Inflammatory macrophage treated with lipopolysaccharide for 1 hour (primary cell): ENCODE data around the gene NYNRIN.
A peak's percentile ranks its signal among the peaks of the same experiment; 100 is the strongest.

ENCODE experiments used
- DNase-seq, 2 donors: peaks; one replicate each; pipeline ENCODE4 v3.0.0-alpha.2; 2020 to 2022

NYNRIN gene

DNA sequence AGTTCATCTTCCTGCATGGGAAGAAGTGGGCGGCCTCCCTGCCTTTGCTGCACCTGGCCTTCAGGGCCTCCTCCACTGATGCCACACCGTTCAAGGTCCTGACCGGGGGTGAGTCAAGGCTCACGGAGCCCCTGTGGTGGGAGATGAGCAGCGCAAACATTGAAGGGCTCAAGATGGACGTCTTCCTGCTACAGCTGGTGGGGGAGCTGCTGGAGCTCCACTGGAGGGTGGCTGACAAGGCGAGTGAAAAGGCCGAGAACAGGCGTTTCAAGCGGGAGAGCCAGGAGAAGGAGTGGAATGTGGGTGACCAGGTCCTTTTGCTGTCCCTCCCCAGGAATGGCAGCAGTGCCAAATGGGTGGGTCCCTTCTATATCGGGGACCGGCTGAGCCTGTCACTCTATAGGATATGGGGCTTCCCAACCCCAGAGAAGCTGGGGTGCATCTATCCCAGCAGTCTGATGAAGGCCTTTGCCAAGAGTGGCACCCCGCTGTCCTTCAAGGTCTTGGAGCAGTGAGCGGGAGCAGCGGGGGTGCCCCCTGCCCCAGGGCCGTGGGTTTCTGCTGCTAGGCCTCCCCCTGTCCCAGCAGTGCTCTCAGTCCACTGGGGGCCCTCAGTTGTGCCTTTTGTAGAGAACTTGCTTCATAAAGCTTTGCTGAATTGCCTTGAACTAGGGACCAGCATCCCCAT lies 18.3 kb downstream of the NYNRIN start:
- DNase-seq = no peak

DNA sequence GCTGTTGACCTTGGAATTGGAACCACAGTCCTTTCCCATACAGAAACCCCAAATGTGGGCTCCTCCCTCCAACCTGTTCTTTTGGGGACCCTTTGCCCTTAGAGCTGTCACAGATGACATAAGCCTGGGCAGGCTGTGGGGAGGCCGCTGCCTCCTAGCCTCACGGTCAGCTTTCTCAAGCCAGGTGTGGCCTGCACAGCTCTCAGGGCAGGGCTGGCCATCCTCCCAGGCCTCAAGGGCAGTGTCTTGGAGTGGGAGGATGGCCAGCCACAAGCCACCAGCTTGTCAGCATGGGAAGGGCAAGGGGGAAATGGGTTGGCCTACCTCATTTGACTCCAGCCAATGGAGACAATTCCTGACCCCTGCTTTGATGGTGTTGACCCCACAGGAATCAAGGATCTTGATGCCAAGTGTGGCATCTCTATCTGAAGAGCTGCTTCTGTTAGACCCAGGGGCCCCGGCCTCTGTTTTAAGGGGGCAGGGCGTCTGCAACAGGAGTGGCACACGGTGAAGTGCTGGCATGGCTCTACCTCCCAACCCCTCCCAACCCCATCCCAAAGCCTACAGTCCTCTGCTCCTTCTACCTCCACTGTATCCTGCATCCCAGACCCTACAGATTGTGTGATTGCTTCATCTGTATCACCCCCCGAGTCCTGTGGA lies 19.2 kb downstream of the NYNRIN start:
- DNase-seq = no peak

DNA sequence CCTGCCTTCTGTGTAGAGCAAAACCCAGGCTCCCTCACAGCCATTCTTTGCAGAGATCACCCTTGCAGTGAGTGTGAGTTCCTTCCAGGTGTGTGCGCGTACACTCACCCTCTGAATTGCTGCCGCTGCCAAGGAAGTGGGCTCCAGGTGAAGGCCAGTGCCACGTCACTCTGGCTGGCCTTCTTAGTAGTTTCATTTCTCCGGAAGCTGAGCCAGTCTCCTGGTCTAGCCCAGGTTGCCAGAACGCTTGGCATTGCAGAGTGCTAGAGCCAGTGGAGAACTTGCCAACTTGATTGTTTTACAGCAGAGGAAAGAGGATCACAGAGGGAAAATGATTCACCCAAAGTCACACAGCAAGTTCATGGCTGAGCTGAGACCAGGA lies 19.7 kb downstream of the NYNRIN start:
- DNase-seq = no peak

DNA sequence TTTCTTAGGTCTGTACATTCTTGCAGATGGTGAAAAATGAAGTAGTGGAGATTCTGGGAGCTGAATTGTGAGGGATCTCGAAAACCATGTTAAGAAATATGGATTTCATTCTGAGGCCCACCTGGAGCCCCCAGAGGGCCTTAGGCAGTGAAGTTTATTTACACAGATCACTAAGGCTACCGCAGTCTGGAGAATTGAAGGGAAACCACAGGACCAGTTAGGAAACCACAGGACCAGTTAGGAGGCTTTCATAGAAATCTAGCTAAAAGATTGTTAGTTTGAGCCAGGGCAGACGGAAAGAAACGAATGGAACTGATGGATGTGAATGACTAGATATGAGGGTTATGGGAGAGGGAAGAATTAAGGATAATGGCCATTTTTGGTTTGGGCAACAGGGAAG lies 23.5 kb downstream of the NYNRIN start:
- DNase-seq = no peak

DNA sequence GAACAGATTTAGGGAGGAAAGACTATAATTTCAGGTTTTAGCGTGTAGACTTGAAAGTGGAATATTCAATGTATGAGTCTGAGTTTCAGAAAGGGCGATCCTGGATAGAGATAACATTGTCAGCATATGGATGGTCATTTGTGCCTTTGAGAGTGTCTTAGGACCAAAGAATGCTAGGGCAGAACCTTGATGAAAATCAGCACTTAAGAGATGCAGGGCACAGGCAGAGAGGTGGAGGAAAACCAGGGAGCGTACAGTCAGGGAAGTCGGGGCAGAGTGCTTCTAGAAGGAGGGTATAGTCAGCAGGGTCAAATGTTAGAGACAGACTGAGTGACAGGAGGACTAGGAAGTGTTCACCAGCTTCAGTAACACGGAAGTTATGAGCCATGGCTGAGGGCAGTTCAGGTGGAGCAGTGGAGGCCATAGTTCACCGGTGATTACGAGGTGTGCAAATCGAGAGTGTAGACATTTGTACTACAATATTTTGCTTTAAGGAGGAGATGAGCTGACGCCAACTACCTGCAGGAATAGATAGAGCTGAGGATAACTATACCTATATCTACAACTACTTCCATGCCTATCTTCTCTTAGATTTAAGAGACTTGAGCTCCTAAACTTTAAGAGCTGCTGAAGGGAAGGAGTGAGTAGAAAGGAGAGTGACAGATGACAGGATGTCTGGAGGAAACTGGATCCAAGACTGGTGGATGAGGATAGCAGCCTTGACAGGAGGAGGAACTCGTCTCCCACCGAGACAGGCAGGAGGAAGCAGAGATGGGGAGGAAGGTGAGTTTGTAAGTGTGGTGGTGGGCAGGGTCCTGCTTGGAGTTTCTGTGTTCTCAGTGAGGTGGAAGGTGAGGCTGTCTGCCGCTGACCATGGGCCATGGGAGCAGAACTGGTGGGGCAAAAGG lies 24.1 kb downstream of the NYNRIN start:
- DNase-seq = no peak

DNA sequence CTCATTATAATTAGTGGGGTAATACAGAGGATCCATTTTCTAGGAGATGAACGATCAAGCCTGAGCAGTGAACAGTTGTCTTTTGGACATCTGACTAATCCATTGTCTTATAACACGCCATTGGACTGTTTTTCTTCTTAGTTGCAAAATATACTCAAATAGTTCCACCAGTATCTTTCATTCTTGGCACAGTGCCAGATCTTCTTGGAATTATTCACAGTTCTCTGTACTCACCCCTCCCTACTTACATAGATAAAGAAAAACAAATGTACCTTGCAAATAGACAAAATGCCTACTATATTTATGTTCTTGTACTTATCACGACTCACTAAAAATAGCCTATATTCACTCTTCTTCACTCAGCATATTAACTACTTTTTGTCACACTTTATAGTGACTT lies 26.9 kb downstream of the NYNRIN start:
- DNase-seq = peak; percentile 22 to 67

DNA sequence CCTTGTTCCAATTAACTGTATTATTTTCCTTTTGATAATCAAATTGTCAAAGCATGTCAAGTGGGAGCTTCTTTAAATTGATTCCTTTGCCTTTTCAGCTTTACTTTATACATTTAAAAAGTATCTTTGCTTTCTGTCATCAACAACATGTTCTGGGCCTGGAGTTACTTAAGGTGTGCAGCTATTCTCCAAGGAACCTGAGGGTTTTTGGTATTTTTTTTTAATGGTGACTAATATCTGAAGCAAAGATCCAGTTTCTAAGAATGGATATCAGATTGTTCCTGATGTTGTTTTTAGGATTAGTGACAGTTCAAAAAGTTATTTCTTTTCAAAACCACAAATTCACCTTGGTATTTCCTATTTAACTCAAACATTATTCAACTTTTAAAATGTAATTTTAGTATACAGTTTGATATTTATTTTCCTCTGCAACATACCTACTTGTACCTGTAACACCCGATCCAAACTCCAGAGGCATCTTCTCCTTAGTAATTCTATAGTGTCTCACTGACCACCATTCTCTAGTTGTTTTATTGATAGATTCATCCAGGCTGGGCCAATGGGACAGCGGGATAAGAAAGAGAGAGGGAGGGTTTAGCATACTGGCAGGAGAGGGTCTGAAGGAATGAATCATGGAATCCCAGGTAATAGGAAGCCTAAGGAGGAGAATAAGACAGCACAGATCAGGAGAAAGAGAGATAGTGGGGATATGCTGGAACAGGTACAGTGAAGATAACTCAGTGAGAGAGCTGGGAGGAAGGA lies 27.5 kb downstream of the NYNRIN start:
- DNase-seq = no peak

DNA sequence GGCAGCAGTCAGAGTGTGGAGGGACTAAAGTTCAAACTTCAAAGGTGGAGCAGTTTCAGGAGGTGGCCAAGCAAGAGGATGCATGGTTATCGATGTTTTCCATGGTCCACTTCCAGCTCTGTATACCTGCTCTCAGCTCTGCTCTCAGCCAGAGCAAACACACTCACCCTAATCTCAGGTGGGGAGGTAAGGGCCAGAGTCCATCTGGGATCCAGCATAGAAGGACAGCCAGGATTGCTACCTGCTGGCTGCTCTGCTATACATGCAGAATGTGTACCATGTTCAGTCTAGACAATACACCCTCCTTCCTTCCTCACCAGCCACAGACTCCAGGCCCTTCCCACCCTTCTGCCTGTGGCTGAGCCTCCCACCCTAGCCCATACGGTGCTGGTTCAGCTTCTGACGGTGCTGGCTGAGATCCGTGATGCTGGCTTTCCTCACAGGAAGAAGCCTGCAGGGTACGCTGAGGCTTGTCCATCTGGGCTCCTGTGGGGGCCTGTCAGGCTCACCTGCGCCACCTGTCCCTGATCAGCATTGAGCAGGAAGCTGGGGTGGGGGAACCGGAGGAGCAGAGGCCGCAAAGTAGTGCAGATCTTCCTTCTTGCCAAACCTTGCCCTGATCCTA lies 28.2 kb downstream of the NYNRIN start:
- DNase-seq = no peak

DNA sequence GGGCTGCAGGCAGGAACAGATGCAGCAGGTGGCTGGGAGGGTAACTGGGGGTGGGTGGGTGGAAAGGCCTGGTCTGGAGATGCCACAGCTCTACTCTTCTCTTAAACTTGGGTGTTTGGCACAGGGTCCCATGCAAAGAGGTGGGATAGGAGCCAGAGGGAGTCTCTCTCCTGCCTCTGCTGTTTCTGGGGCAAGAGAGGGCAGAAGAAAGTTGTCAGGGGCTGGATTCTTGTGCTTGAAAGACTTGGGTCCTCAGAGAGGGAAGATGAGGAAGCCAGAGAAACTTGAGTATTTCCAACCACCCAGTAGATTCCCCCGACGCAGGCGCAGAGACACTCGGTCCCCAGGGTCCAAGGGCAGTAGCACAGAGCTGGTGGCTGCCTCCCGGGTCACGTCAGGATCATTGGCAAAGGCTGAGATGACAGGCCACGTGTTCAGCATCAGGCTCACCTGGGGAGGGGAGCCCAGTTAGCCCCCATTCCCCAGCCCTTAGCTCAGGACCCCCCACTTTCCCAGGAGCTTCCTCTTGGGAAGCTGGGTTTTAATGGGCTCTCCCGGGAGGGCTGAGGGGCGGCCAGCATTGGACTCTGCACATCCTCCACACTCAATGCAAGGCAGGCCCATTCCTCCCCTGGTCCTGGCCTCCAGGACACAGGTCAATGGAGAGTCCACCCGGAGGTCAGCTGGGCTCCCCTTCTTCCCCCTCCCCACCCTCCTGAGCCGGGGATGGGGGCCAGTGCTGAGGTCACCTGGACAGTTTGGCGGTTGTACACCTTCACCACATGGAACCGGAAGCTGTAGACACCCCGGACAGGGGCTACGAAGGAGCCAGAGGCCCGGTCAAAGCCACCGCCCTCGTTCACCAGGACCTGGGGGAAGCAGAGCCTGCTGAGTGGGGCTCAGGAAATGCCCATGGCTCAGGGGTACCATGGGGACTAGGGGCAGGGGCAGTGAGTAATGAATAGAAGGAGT lies 29.0 kb downstream of the NYNRIN start:
- DNase-seq = no peak

DNA sequence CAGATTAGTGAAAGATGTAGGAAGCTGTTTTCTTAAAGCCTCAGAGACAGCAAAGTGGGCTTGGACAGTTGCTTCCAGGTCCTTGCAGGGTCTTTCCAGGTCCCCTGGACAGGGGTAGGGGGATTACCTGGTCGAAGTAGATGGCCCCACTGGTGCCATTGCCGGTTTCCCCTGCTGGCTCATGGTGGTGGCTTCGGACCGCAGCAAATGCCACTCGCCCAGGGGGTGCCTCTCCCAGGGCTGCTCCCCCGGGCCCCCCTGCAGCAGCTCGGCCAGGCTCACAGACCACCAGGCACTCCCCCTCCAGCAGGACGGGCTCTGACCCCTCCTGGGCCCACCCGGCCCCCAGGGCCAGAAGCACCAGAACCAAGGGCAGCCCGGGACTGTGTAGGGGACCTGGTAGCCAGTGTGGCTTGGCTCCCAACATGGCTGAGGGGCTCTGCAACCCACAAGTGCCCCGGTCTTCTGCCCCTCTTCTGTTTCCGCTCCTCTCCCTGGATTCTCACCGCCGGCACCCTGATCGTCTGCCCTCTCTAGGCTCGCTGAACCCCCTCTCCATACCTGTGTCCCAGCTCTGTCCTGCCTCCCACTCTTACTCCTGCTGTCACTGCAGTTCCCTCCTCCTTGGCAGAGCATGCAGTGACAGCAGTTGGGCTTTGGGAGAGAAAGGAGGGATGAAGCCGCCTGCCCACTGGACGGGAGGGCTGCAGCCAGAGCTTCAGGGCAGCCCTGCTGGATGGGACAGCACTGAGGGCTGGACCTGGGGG lies 30.0 kb downstream of the NYNRIN start:
- no peak for DNase-seq

DNA sequence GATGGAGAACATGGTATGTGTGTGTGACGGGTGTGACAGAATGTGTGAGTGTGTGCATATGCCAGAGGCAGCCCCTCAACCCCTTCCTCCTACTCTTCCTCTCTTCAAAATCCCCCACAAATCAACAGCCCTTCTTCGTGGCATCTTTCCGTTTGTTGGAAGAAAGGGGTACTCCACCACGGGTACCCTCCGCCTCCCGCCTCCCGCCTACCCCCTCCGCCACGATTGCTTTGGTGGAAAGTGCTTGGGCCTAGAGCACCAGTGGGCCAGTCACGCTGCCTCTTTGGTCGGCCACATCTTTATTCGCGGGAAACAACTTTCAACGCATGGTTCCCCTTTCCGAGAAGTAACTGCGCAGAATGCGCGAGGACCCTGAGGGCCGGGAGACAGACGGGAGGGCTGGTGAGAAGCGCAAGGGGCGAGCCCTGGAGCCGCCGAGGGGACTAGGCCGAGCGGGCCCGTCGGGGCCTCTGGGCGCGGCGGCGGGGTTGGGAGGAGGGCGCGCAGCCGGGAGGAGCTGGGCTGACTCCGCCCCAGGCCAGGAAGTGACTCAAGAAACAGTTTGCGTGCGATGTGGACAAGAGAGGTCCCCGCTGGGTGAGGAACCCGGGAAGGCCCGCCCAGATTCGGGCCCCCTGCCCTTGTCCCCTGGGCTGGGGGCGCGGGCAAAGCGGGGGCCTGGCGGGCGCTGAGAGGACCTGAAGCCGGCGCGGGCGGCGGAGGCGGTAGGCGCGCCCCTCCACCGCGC lies 30.8 kb downstream of the NYNRIN start, which contains the start of the genes CBLN3 and KHNYN:
TSS of gene CBLN3 (minus strand) at position 274 of the 748 bp plus-strand sequence. CDS start 614 bp downstream, outside the sequence.
TSS of gene KHNYN (plus strand) at position 560 of the 748 bp plus-strand sequence. CDS start 777 bp downstream, outside the sequence.
- DNase-seq = peak; percentile 82 to 83

DNA sequence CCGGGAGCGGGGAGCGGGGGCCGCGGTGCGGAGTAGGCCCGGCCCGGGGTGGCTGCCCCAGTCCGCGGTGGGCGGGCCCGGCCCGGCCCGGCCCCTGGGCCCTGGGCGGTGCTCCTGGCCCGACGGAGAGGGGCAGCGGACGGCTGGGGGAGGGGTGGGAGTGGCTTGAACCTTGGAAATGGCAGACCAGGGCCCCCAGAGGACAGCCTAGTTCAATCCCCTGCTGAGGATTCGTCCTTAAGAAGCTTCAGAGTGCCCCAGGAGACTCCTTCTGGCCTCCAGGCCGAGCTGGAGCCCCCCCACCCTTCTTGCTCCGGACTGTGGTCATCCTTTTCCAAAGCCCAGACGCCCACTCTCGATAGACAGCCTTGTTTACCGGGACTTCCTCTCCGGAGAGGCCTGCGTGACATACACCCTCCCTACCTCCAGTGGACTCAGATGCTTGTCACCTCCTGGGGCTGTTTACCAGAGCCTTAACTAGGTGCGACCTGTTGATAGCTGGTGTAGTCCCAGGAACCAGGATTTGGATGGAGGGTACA lies 31.4 kb downstream of the NYNRIN start:
- peak; percentile 63 to 79 for DNase-seq

DNA sequence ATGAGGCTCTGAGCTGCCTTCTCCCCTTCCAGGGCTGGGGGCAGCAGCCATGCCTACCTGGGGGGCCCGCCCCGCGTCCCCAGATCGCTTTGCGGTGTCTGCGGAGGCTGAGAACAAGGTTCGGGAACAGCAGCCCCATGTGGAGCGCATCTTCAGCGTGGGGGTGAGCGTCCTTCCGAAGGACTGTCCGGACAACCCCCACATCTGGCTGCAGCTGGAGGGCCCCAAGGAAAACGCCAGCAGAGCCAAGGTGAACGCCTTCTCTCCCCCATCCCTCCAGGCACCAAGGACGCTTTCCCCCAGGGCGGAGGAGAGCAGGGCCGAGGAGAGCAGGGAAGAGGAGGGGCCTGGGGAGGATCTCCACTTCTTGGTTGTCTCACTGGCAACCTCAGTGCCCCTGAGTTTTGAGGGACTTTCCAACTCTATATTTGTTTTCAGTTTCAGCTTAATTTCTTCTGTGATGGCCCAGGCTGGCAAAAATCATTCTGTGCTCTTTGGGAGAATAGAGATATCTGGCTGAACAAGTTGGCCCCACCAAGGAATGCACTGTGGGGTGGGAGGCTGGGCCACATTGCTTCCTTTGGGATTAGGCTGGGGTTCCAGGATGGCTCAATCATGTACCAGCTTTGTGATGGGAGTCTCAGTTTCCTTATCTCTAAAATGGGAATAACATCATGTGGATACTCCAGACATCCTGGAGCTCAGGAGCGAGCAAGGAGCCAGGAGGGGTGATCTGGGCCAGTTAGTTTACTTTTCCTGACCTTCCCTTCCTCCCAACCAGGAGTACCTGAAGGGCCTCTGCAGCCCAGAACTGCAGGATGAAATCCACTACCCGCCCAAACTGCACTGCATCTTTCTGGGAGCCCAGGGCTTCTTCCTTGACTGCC lies 32.1 kb downstream of the NYNRIN start:
- DNase-seq = peak; percentile 66 to 70

DNA sequence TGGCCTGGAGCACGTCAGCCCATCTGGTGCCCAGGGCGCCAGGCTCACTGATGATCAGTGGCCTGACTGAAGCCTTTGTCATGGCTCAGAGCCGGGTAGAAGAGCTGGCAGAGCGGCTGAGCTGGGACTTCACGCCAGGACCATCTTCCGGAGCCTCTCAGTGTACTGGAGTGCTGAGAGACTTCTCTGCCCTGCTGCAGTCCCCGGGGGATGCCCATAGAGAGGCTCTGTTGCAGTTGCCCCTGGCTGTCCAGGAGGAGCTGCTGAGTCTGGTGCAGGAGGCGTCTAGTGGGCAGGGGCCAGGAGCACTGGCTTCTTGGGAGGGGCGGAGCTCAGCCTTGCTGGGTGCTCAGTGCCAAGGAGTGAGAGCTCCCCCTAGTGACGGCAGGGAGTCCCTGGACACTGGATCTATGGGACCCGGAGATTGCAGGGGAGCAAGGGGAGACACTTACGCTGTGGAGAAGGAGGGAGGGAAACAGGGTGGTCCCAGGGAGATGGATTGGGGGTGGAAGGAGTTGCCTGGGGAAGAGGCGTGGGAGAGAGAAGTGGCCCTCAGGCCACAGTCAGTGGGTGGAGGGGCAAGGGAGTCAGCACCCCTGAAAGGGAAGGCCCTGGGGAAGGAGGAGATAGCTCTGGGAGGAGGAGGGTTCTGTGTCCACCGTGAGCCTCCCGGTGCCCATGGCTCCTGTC lies 32.9 kb downstream of the NYNRIN start:
- DNase-seq = peak; percentile 84 to 93

DNA sequence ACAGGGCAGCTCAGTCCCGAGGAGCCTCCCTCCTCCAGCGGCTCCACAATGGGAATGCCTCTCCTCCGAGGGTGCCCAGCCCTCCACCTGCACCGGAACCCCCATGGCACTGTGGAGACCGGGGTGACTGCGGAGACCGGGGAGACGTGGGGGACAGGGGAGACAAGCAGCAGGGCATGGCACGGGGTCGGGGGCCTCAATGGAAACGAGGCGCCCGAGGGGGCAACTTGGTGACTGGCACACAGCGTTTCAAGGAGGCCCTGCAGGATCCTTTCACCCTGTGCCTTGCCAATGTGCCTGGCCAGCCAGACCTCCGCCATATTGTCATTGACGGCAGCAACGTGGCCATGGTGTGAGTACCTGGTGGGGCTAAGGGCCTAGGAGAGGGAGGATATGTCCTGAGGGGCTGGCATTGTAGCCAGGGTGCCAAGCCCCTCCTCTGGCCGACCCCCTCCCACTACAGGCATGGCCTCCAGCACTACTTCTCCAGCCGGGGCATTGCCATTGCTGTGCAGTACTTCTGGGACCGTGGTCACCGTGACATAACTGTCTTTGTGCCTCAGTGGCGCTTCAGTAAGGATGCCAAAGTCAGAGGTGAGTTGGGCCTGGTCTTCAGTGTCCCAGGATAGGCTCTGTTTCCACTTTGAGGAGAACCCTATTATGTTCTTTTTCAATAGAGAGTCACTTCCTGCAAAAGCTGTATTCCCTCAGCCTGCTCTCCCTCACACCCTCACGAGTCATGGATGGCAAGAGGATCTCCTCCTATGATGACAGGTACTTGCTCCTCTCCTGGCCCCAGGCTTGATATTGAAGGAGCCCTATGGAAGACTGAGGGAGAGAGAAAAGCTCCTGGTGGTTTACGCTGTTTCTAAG lies 33.7 kb downstream of the NYNRIN start:
- no peak for DNase-seq

DNA sequence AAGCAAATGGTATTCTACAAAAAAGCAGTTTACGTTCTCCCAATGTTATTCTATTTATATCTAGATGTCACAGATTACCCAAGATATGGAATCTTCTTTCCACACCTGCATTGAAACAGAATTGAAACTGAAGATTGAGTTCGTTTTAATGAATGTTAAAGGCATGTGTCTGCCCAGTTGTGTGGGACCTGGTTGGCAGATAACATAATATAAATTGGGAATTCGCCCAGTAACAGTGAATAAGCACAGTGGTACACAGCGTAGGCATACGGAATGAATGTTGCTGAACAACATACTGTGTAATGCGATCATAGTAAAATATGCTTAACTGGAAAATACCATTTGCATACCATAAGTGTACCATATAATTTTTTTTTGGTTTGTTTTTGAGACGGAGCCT lies 35.2 kb downstream of the NYNRIN start:
- DNase-seq = no peak
